Globus pallidus (tissue), 1 donor: ENCODE measurements around the gene ALOX5.
"Not testable (repeated sequence)": the region's sequence is repeated elsewhere in the genome, so short reads cannot be mapped to it uniquely, and the experiment has no call there.

Source experiments
- DNase-seq: peaks from one replicate; pipeline ENCODE4 v3.0.0-alpha.2; 2015; ENCODE audit warnings: low spot score

The ALOX5 gene

DNA sequence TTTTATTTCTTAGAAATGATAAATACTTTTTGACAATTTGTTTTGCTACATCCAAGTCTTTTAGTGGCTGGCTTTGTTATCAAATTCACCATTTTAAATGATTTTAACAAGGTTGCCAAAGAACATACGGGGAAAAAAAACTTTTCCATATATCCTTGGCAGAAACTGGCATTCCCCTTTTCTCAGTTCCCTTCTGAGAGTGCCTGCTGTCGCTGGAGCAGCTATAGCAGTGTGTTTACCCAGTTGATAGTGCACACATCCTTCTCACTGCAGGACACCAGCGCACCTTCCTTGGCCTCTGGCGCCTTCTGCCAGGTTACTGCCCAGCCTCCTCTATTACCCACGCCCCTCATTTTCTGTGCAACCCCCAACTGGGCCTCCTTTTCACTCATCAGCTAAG lies 94.1 kb downstream of the ALOX5 start:
- no peak for DNase-seq

- peak; percentile 49 for DNase-seq
These were observed 96.3 kb downstream of the ALOX5 start for GRCh38 chr10:45470098-45471012.

DNA sequence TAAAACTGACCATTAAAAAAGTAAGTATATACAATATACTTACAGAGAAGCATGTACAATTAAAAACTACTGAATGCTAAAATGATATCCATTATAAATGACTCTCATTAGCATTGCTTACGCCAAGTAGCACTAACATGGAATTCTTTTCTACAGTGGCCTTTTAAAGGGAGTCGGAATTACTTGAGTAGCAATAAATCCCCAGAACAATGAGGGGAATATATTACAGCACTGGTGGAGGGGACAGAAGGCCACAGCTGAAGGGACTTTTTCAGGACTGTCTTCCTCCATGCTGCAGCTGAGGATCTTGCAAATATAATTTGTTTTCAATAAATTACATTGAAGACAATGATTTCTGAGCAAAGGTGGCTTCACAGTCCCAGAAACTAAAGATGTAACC lies 97.0 kb downstream of the ALOX5 start:
- peak; percentile 33 for DNase-seq

DNA sequence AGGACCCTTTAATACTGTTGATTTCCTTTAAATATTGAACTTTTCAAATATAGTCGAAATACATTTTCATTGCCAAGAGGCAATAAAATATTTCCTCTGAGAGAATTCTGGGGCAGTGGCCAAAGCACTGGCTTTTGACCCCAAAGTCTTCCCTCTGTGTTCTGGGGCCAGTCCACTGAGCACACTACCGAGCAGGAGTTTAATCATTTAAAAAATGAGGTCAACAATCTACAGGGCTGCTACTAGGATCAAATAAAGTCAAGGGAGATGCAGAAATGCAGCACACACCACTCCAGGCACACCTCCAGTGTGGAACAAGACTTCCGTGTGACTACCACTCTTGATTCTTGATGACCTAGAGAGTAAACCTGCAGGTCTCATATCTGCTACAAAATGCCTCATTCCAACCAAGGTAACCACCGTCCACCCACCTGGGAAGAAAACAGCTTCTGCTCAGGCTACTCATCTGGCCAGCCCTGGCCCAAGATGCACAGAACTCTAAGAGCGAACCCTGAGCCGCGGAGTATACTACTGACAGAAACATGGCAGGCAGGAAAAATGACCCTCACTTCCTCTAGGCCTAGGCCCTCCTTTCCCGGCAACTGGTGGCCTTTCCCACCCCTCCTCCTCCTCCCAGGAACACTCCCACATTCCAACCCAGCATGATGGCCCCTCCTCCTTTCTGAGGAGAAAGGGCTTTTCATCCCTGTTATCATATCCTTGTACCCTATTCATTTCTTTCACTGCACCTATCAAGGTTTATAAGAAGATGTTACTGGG lies 97.7 kb downstream of the ALOX5 start:
- no peak for DNase-seq

DNA sequence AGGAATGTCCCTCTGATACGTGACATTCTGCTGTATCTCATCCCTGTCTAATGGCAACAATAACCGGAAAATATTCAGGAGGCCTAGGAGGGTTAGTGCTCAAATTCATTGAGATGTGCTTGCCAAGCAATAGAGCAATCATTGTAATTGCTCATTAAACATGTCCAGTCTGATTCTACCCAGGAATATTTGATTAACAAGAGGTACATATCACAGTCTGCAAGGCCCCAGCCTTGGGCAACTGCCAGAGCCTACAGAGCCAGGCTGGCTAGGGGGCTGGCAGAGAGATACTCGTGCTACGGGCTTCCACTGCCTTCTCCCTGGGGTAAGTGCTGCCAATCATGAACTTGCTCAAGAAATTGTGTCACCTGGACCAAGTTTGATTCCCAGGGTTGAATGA lies 99.1 kb downstream of the ALOX5 start:
- DNase-seq: no peak

DNA sequence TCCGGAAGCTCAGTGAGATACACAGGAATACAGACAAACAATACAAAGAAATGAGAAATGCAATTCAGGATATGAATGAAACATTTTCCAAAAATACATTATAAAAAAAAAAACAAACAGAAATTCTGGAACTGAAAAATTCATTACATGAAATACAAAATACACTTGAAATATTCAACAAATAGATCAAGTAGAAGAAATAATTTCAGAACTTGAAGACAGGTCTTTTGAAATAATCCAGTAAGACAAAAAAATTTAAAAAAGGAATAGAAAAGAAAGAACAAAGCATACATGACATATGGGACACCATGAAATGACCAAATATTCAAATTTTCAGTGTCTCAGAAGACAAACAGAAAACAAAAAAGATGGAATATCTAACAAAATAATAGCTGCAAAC lies 102.5 kb downstream of the ALOX5 start:
- no peak for DNase-seq

DNA sequence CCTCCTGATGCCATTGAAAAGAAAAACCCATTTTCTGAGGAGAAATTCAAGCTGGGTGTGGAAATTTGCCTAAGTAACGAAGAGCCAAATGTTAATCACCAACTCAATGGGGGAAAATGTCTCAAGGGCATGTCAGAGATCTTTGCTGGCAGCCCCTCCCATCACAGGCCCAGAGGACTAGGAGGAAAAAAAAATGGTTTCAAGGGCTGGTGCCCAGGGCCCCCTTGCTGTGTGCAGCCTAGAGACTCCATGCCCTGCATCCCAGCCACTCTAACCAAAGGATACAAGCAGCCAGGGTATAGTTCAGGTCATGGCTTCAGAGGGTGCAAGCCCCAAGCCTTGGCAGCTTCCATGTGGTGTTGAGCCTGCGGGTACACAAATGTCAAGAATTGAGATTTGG lies 106.3 kb downstream of the ALOX5 start:
- DNase-seq: no peak

DNA sequence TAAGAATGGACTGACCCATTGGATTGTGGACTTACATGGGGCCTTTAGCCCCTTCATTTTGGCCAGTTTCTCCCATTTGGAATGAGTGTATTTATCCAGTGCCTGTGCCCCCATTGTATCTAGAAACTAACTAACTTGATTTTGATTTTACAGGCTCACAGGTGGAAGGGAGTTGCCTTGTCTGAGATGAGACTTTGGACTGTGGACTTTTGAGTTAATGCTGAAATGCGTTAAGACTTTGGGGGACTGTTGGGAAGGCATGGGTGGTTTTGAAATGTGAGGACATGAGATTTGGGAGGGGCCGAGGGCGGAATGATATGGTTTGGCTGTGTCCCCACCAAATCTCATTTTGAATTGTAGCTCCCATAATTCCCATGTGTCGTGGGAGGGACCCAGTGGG lies 107.1 kb downstream of the ALOX5 start:
- DNase-seq: not testable (repeated sequence)

DNA sequence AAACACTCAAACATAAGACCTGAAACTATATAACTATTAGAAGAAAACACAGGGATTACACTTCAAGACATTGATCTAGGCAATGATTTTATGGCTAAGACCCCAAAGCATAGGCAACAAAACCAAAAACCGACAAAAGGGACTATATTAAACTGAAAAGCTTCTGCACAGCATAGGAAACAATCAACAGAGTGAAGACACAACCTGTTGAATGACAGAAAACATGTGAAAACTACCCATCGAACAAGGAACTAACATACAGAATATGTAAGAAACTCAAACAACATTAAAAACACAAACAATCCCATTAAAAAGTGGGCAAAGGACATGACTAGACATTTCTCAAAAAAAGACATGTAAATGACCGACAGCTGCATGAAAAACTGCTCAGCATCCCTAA lies 109.0 kb downstream of the ALOX5 start:
- no peak for DNase-seq

- no peak for DNase-seq
These were observed 113.7 kb downstream of the ALOX5 start for GRCh38 chr10:45487735-45488134.

DNA sequence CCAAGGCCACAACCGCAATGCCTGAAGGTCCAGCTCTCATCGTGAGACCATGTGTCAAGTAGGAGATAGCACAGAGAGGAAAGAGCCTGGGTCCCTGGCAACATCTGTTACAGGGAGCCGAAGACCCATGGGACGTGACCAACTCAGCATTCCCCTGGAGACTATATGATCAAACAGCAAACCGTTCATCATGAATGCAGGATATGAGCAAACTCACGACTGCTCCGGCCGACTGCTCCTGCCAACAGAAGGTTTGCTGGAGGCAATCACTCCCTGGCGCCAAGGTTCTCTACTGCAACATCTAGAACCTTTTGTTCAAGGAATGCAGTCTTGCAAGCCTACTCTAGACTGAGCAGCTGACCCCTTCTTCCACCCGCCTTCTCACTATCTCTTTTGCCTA lies 114.3 kb downstream of the ALOX5 start:
- DNase-seq: no peak

GRCh38 chr10:45490277-45490676 lies 116.3 kb downstream of the ALOX5 start:
- DNase-seq: no peak

GRCh38 chr10:45491061-45491460 lies 117.0 kb downstream of the ALOX5 start:
- DNase-seq: no peak
